Stimulated activated CD8-positive, alpha-beta memory T cell treated with anti-CD3 and anti-CD28 coated beads, Interleukin-15, amount 100 ng/mL, for 4 hours (primary cell): Measurements from ENCODE around the gene VCAN.
A peak's percentile ranks its signal among the peaks of the same experiment; 100 is the strongest.
"Not testable (repeated sequence)": the region's sequence is repeated elsewhere in the genome, so short reads cannot be mapped to it uniquely, and the experiment has no call there.

Source experiments
- DNase-seq, 2 donors: peaks; one replicate each; pipeline ENCODE4 v3.0.0-alpha.2; 2020; ENCODE audit warnings: low read depth in 2 of 2

Gene VCAN

GRCh38 chr5:83471405-83472212, at the start of gene VCAN:
Gene VCAN, plus strand, starts transcription at chr5:83471744. Its CDS starts 11,775 bp downstream, at chr5:83483519.
- no peak for DNase-seq

DNA sequence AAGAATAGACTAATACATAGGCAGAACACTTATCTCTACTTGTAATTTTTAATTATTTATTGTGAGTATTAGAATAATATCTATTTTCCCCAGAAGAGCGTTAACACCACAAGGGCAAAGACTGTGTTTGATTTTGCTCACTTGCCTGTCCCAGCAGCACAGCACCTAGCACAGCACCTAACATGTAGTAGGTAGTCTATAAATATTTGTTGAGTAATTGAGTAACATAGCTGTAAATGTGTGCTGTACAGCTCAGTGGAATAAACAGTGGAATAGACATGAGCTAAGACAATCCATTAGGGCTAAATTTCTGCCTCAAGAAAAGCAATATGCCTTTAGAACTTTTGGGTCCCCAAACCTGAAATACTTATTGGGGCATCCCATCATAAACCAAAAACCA, 49.3 kb upstream of the VCAN start:
- no peak for DNase-seq

DNA sequence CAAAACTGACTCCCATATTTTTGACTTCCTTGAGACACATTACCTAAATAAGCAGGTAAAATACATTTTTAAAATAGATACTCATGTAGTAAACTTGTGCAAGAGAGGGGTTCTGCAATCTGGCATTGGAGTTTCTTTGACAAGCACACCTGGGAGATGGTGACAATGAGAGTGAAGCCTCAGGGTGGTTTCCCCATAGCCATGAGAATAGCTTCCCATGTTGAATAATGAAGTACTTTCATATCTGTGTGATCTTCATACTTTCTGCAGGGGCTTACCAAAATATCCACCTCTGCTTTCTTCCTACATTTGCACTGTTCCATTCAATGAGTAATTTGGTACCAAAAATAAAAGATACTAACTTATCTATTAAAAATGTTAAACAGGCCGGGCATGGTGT, 44.7 kb upstream of the VCAN start:
- DNase-seq: no peak

DNA sequence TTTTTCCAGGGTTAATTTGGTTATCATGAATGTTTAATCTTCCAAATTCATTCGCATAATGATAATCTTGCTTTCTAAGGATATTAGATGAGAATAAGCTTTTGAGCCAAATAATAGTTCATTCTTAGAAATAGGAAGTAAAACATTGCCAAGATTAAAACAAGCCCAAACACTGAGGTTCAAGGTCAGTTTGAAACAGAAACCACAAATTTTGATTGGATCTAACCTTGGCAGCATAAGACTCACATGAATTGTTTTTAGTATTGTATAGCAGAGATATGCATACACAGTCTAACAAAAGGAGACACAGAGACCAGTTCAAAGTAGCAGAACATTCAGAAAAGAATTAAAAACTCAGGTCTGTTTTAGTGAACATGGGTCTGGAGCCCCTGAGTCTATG, 43.4 kb upstream of the VCAN start:
- no peak for DNase-seq

DNA sequence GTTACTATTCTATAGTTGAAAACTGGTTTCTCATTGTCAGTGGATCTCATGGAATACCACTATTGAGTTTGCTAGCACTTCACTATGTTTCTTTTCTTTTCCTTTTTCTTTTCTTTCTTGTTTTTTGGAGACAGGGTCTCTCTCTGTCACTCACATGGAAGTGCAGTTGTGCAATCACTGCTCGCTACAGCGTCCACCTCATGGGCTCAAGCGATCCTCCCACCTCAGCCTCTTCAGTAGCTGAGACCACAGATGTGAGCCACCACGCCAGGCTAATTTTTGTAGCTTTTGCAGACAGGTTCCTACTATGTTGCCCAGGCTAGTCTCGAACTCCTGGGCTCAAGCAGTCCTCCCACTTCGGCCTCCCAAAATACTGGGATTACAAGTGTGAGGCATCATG, 42.7 kb upstream of the VCAN start:
- DNase-seq: no peak

DNA sequence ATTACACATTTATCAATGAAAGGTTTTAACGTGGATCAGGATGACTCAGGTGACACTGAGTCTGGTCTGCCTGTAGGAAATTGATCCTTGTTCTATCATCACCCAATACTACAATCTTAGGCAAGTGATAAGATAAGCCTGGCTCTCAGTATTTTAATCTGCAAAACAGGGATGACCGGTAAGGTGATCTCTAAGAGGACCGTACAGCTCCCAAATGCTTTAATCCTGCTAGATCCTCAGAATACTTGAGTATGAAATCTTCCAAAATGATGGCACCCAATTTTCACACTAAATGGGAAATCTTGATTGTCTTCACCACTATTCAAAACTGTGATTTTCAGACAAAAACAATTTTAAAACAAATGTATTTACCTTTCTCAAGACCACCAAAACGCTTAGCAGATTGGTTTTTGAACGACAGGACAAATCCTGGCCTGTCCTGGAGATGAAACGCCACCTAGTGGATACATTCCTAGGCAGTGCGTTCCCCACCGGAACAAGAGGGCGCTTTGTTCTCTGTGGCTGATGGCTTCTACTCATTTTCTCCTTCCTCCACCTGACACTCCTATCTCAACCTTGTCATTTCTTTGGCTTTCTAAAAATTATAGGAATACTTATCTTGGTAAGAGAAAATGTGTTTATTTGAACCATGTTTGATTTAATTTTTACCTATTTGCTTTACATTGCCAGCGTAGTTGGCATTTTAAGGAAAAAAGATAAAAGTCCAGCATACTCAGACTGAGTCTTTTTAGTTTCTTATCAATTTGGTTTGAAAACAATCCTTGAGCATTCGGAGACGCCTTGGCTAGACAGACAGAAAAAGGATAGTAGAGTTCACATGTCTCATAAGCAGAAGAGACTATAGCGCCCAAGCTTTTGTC, 41.2 kb upstream of the VCAN start:
- peak in 1 of 2 donors; percentile 12 for DNase-seq

- DNase-seq: no peak
These were observed 37.7 kb upstream of the VCAN start for GRCh38 chr5:83433891-83434290.

DNA sequence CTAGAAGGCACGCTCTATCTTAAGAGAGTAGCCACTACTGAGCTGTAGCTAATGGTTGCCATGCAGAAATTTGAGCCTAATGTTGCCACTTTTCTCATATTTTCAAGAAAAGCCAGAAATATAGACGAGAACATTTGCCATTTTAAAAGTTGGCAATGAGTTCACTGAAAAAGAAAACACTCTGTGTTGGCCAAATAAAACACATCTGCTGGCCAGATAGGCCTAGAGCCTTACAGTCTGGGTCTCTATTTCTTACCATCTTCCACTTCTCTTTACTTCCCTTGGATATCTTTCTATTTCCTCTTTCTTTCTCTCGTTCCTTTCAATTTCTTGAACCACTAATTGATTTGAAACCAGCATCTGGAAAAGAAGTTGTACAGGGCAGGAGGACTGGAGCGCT, 36.6 kb upstream of the VCAN start:
- no peak for DNase-seq

DNA sequence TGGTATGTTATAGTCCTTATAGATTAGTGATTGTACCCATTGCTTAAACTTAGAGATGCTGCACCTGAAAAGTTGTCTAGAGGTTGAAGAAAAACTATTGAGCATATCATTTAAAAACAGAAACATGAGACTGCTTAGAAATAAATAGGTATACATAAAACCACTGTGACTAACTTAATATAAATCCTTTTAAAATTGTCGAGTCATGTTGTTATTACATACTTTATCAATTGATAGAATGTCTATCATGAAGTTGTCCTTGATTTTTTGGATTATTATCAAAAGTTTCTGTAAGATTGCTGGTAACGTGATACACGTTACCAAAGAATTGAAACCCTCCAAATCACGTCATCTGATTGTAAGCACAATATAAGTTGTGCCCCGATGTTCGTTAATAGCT, 35.3 kb upstream of the VCAN start:
- DNase-seq: no peak

DNA sequence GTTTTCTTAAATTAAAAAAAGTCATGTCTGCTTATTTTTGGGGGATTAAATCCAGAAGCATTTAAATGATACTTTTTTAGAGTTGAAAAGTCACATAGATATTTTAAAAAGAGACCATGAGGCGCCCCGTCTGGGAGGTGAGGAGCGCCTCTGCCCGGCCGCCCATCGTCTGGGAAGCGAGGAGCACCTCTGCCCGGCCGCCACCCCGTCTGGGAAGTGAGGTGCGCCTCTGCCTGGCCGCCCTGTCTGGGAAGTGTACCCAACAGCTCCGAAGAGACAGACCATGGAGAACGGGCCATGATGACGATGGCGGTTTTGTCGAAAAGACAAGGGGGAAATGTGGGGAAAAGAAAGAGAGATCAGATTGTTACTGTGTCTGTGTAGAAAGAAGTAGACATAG, 33.8 kb upstream of the VCAN start:
- not testable (repeated sequence) for DNase-seq

DNA sequence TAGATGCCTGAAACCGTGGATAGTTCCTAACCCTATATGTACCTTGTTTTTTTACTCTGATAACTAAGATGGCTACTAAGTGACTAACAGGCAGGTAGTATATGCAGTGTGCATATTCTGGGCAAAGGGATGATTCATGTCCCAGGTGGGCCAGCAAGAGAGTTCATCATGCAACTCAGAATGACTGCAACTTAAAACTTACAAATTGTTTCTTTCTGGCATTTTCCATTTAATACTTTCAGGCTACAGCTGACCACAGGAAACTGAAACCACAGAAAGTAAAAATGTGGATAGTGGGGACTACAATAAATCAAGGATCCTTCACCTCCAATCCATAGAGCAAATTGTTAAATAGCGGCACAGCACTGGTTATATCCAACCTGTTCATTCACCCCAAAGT, 30.7 kb upstream of the VCAN start:
- no peak for DNase-seq

DNA sequence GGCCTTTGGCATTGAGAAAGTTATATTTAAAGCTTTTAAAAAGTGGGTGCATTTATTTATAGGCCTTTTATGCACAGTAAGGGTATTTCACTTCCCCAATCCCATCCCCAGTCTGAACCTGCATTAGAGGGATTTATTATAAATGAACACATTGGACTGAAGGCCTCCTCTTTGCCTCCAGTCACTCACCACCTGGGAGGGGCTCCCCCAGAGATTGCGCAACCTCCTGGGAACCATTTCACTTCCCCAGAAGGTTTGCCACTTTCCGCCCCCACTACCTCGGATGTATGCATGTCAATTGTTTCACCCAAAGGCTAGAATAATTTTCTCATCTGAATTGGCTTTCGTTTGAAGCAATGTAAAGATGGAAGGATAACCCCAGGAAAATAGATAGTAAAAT, 29.8 kb upstream of the VCAN start:
- DNase-seq: no peak

GRCh38 chr5:83443534-83443933, 28.0 kb upstream of the VCAN start:
- no peak for DNase-seq

- DNase-seq: no peak
These were observed 27.1 kb upstream of the VCAN start for GRCh38 chr5:83444445-83444844.

DNA sequence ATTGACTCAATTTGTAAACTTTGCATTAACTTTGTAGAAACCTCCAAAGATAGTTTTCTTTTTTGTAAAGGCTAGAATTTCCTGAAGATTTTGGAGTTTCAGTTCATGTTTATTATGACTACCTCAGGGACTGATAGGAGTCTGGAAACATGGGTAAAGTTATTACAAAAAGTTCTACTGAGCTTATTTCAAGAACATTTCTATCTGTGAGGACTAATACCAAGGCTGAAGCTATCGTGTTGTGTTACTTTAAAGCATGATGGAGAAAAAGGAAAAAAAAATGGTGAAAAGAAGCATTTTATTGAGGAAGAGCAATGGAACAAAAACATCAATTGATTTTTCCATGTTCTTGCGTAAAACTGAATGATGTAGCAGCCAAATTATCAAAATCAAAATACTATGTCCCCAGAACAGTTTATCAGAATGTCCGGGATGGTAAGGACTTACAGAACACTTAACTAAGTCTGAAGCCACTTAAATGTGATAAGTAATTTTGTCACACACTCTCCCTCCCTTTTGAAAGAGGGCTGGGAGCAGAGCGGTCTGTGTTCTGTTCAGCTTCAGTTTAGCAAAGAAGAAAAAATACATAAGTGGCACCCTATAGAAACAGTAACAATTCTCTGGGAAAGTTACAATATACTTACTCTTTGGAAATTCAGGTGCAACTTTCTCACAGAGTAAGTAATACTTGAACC, 25.1 kb upstream of the VCAN start:
- no peak for DNase-seq

DNA sequence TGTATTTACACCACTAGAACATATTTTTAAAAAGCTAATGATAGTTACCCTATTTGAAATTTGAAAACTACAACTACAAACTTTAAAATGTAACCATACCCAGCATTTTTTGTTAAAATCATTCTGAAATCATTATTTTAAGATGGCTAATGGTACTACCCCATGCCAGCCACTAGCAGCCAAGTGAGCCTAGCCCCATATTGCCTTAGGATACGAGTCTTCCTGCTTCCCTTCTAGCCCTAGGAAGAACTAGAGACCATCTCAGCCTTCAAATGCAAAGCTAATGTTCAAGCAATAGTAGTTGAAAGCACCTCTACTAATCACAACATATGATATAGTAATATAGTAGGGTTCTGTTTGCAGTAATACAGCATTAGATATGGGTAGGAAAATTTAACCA, 24.0 kb upstream of the VCAN start:
- no peak for DNase-seq

DNA sequence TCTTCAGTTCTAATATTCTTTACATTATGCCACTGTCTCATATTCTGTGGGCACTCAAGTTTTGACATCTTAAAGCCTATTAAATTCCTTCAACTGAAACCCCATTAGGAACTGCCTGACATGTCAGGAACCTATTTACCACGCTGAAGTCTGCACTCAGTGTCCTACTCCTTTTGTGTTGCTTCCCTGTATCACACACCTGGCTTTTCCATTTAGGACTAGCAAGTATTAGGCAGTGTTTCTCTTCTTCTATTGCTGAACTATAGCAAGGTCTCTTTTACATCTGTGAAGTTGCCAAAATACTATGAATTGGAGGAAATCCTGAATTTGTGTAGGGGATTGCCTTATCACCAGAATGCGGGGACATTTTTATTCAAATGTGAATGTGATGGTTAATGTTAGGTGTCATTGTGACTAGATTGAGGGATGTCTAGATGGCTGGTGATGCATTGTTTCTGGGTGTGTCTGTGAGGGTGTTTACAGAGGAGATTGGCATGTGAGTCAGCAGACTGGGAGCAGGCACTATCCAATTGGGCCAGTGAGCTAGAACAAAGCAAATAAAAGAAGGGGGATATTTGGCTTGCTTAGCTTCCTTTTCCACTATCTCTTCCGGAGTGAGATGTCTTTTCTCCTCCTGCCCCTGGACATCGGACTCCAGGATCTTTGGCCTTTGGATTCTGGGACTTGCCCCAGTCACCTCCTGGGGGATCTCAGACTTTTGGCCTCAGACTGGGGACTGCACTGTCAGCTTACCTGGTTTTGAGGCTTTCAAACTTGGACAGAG, 21.2 kb upstream of the VCAN start:
- no peak for DNase-seq

DNA sequence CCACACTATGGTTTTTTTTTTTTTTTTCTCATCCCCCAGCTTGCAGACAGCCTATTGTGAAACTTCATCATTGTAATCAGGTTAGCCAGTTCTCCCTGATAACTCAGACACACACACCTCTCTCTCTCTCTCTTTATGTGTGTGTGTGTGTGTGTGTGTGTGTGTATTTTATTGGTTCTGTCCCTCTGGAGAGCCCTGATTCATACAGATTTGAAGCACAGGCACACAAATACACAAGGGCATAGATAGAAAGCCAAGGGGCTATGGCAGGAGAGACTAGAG, 20.6 kb upstream of the VCAN start:
- no peak for DNase-seq

- no peak for DNase-seq
These were observed 19.6 kb upstream of the VCAN start for GRCh38 chr5:83451955-83452354.

- DNase-seq: no peak
These were observed 17.6 kb upstream of the VCAN start for GRCh38 chr5:83453937-83454336.

DNA sequence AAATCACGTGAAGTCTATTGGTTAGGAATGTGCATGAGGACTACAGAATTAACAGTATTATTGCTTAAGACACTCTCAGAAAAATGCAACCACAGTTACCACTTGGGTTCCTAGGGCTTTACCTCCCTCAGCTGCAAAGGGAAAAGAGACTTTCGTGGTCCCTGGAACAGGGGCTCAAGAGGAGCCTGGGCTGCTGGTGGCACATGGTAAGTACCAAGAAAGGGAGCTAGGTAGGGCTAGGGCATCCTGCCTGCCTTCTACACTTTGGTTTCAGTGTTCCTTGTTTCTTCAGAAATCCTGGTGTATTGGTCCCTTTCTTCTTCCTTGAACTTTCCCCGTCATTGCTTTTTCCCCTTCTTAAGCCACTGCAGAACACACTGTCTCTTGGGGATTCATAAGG, 7.3 kb upstream of the VCAN start:
- DNase-seq: no peak
